ENCODE measurements around the gene KRI1.
"Not testable (repeated sequence)": the region's sequence is repeated elsewhere in the genome, so short reads cannot be mapped to it uniquely, and the experiment has no call there.

Gene KRI1

GRCh38 chr19:10533646-10534386, 32.0 kb downstream of the KRI1 start:
- Histone ChIP-seq H3K36me3 (replicated peaks) (no peaks in the 10 kb centered on the region), H3K27me3 (replicated peaks) (no peaks in the 10 kb centered on the region), H3K4me3 (ENCODE audit: low read depth, low read length) (no peak overlapping the region), H3K27ac (peak overlapping the region; percentile 56)
- peak; percentile 73 for DNase-seq
- TF ChIP-seq CTCF (IDR thresholded peaks at IDR 0.05; ENCODE audit: low read depth, low read length, missing control alignments) = no peak
- in situ Hi-C loops (cut with HindIII; ENCODE audit: low pct_ligation_motif_present, low sequenced_read_pairs) = no loop called here

- DNase-seq = no peak
- TF ChIP-seq CTCF (IDR thresholded peaks at IDR 0.05; ENCODE audit: low read depth, low read length, missing control alignments) = no peak
- no peaks in the 10 kb centered on the region for H3K27me3 ChIP-seq (replicated peaks)
- in situ Hi-C loops (cut with HindIII; ENCODE audit: low pct_ligation_motif_present, low sequenced_read_pairs) = no loop called here
- H3K36me3 ChIP-seq (replicated peaks) = no peaks in the 10 kb centered on the region
- no peak overlapping the region for H3K27ac ChIP-seq
- no peak overlapping the region for H3K4me3 ChIP-seq (ENCODE audit: low read depth, low read length)
These were observed 33.4 kb downstream of the KRI1 start for GRCh38 chr19:10532457-10532856.

- H3K27me3 ChIP-seq (replicated peaks); in situ Hi-C loops (cut with HindIII; ENCODE audit: low pct_ligation_motif_present, low sequenced_read_pairs); DNase-seq: not testable (repeated sequence)
These were observed 38.9 kb downstream of the KRI1 start for GRCh38 chr19:10526887-10527286.

GRCh38 chr19:10525636-10526035, 40.2 kb downstream of the KRI1 start:
- H3K4me3 ChIP-seq (ENCODE audit: low read depth, low read length) = no peak overlapping the region
- H3K27me3 ChIP-seq (replicated peaks) = no peaks in the 10 kb centered on the region
- H3K36me3 ChIP-seq (replicated peaks) = no peaks in the 10 kb centered on the region
- DNase-seq = no peak
- TF ChIP-seq CTCF (IDR thresholded peaks at IDR 0.05; ENCODE audit: low read depth, low read length, missing control alignments) = no peak
- in situ Hi-C loops (cut with HindIII; ENCODE audit: low pct_ligation_motif_present, low sequenced_read_pairs) = no loop called here
- H3K27ac ChIP-seq = no peak overlapping the region

More at GRCh38 chr19:10526887-10527286, 38.9 kb downstream of the KRI1 start:
- H3K36me3 ChIP-seq (replicated peaks); H3K4me3 ChIP-seq (ENCODE audit: low read depth, low read length); H3K27ac ChIP-seq: not testable (repeated sequence)

GRCh38 chr19:10523135-10523636, 42.6 kb downstream of the KRI1 start:
- no peak for DNase-seq
- Histone ChIP-seq H3K36me3 (replicated peaks) (no peaks in the 10 kb centered on the region), H3K27me3 (replicated peaks) (peaks cover 4% of the 10 kb centered on the region), H3K27ac (no peak overlapping the region), H3K4me3 (ENCODE audit: low read depth, low read length) (no peak overlapping the region)
- no peak for TF ChIP-seq CTCF (IDR thresholded peaks at IDR 0.05; ENCODE audit: low read depth, low read length, missing control alignments)
- in situ Hi-C loops (cut with HindIII; ENCODE audit: low pct_ligation_motif_present, low sequenced_read_pairs) = no loop called here

GRCh38 chr19:10521461-10522171, 44.2 kb downstream of the KRI1 start:
- H3K4me3 ChIP-seq (ENCODE audit: low read depth, low read length) = no peak overlapping the region
- H3K27me3 ChIP-seq (replicated peaks) = peaks cover 4% of the 10 kb centered on the region
- in situ Hi-C loops (cut with HindIII; ENCODE audit: low pct_ligation_motif_present, low sequenced_read_pairs) = no loop called here

More at GRCh38 chr19:10521461-10522171, 44.2 kb downstream of the KRI1 start:
- Histone ChIP-seq H3K36me3 (replicated peaks) (no peaks in the 10 kb centered on the region), H3K27ac (no peak overlapping the region)
- TF ChIP-seq CTCF (IDR thresholded peaks at IDR 0.05; ENCODE audit: low read depth, low read length, missing control alignments) = no peak
- DNase-seq = no peak

Data from brain microvascular endothelial cell (primary cell).